SJSA1 (cell line): ENCODE data around the gene DNMT3L. TPM values are rescaled to one million over a fixed set of nuclear protein-coding genes. Genes with fewer than 3 reads are reported as not detected.
"Not testable (repeated sequence)": the region's sequence is repeated elsewhere in the genome, so short reads cannot be mapped to it uniquely, and the experiment has no call there.

Source experiments
- DNase-seq, 2 experiments: peaks; one replicate each; pipeline ENCODE4 v3.0.0-alpha.2; 2015 to 2020; ENCODE audit warnings: low spot score in 2 of 2, low read depth in 1 of 2
- H3K27ac ChIP-seq: fragments of 250-450 bp; sonication (Bioruptor Pico); 2 replicates; pipeline ENCODE4 v1.5.1; 2020; ENCODE audit warnings: mild to moderate bottlenecking, moderate library complexity
- H3K27me3 ChIP-seq: fragments of 250-450 bp; sonication (Bioruptor Pico); replicated peaks from 2 replicates; pipeline ENCODE4 v1.5.1; 2020; ENCODE audit warnings: mild to moderate bottlenecking, moderate library complexity
- H3K36me3 ChIP-seq: fragments of 250-450 bp; sonication (Bioruptor Pico); 2 replicates; pipeline ENCODE4 v1.5.1; 2020; ENCODE audit warnings: mild to moderate bottlenecking
- H3K4me1 ChIP-seq: fragments of 250-450 bp; sonication (Bioruptor Pico); replicated peaks from 2 replicates; pipeline ENCODE4 v1.6.1; 2021; ENCODE audit warnings: mild to moderate bottlenecking
- H3K4me3 ChIP-seq: fragments of 250-450 bp; sonication (Bioruptor Pico); 2 replicates; pipeline ENCODE4 v1.5.1; 2020; ENCODE audit warnings: mild to moderate bottlenecking
- H3K9me3 ChIP-seq: fragments of 250-450 bp; sonication (Bioruptor Pico); replicated peaks from 2 replicates; pipeline ENCODE4 v1.5.1; 2020; ENCODE audit warnings: mild to moderate bottlenecking
- total RNA-seq: library from RNA; depleted of rRNA; stranded (reverse); fragments of >200 nt; shearing (Covaris generic); gene quantifications from 2 replicates; pipeline ENCODE4 v1.2.3, GENCODE V29; 2014; rRNA removed

DNMT3L gene
- total RNA-seq, 1 experiment from 2014 or later: not detected

DNA sequence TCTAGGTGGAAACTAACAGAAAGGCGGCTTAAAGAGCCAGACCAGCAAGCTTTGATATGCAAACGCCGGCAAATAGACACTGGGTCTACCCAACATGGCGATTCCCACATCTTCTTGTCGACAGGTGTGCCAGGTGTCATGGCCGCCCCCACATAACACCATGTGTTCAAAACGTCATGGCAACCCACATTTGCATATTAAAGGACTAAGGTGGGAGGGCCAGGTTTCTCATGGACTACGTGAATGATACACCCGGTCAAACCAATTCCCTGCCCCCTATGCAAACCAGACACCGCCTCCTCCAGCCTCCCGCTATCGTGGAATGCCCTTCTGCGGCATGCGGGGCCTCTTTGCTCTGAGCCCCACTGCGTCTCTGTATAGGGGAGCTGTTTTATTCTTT lies 62.2 kb downstream of the DNMT3L start:
- peak in 1 of 2 experiments; percentile 25 for DNase-seq
- H3K27ac ChIP-seq: no peak overlapping the region
- no peaks in the 10 kb centered on the region for H3K27me3 ChIP-seq
- no peaks in the 10 kb centered on the region for H3K36me3 ChIP-seq
- no peak overlapping the region for H3K4me3 ChIP-seq
- H3K9me3 ChIP-seq: no peaks in the 10 kb centered on the region
- no peaks in the 10 kb centered on the region for H3K4me1 ChIP-seq

GRCh38 chr21:44197156-44197516 lies 64.6 kb downstream of the DNMT3L start:
- not testable (repeated sequence) for DNase-seq, H3K9me3 ChIP-seq, H3K27ac ChIP-seq, H3K4me3 ChIP-seq, H3K36me3 ChIP-seq, H3K4me1 ChIP-seq, H3K27me3 ChIP-seq

Other genes starting within 250 kb of the DNMT3L start
- gene TRAPPC10, start 249.6 kb downstream of the DNMT3L start, total RNA-seq: 29.1 and 30.2 TPM in 2 replicates
- 24.4 and 24.8 TPM in 2 replicates for gene PWP2, start 154.5 kb downstream of the DNMT3L start, total RNA-seq
- gene GATD3, start 128.2 kb downstream of the DNMT3L start, total RNA-seq: 14.8 and 23.7 TPM in 2 replicates
- 0.26 TPM in 1 of 2 replicates, not detected in the other for gene ICOSLG, start 21.0 kb downstream of the DNMT3L start, total RNA-seq
- gene AIRE, start 24.0 kb upstream of the DNMT3L start, total RNA-seq: not detected in 2 replicates
- 125 and 134 TPM in 2 replicates for gene PFKL, start 38.2 kb upstream of the DNMT3L start, total RNA-seq
- 44.5 and 52.9 TPM in 2 replicates for gene CFAP410, start 77.5 kb upstream of the DNMT3L start, total RNA-seq
- 14.8 and 16.1 TPM in 2 replicates for gene TRPM2, start 91.7 kb upstream of the DNMT3L start, total RNA-seq
- 1.6 and 3.0 TPM in 2 replicates for gene LRRC3, start 193.6 kb upstream of the DNMT3L start, total RNA-seq